Activated naive CD8-positive, alpha-beta T cell treated with anti-CD3 and anti-CD28 coated beads for 36 hours (primary cell): ENCODE measurements around the gene TNPO2. TPM values are rescaled to one million over a fixed set of nuclear protein-coding genes. Genes with fewer than 3 reads are reported as not detected.
"Not testable (repeated sequence)": the region's sequence is repeated elsewhere in the genome, so short reads cannot be mapped to it uniquely, and the experiment has no call there.

Source experiments
- DNase-seq: peaks from one replicate; pipeline ENCODE4 v3.0.0; 2021
- H3K27ac Mint-ChIP-seq: one replicate; pipeline ENCODE4 v1.8.0; 2022; ENCODE audit warnings: mild to moderate bottlenecking, moderate library complexity, mixed read lengths
- H3K27me3 Mint-ChIP-seq: one replicate; pipeline ENCODE4 v1.8.0; 2022; ENCODE audit warnings: mild to moderate bottlenecking, mixed read lengths
- H3K36me3 Mint-ChIP-seq: one replicate; pipeline ENCODE4 v1.8.0; 2021; ENCODE audit warnings: mild to moderate bottlenecking, mixed read lengths
- H3K4me1 Mint-ChIP-seq: one replicate; pipeline ENCODE4 v1.8.0; 2021; ENCODE audit warnings: mixed read lengths
- H3K4me3 Mint-ChIP-seq: one replicate; pipeline ENCODE4 v1.8.0; 2022; ENCODE audit warnings: mild to moderate bottlenecking, moderate library complexity, mixed read lengths
- H3K9me3 Mint-ChIP-seq: one replicate; pipeline ENCODE4 v1.8.0; 2022; ENCODE audit warnings: mixed read lengths
- total RNA-seq, 2 experiments: library from RNA; stranded (reverse); gene quantifications; one replicate each; pipeline ENCODE4 v1.2.3, GENCODE V29; 2021

Gene TNPO2
- total RNA-seq, 2 experiments from 2014 or later: 125 to 134 TPM

GRCh38 chr19:12681074-12681987 is 42.4 kb downstream of the TNPO2 start, which contains the start of gene DHPS:
TSS of gene DHPS (minus strand) at chr19:12681880. CDS start at chr19:12681766, 114 bp downstream.
- Mint-ChIP-seq H3K4me3 (peak within 1 kb of the TSS; percentile 99), H3K27ac (peak within 1 kb of the TSS; percentile 99), H3K9me3 (no peaks in the 10 kb centered on the region), H3K4me1 (peaks cover 24% of the 10 kb centered on the region), H3K36me3 (peaks cover 27% of the 10 kb centered on the region), H3K27me3 (no peaks in the 10 kb centered on the region)
- DNase-seq: peak; percentile 89

DNA sequence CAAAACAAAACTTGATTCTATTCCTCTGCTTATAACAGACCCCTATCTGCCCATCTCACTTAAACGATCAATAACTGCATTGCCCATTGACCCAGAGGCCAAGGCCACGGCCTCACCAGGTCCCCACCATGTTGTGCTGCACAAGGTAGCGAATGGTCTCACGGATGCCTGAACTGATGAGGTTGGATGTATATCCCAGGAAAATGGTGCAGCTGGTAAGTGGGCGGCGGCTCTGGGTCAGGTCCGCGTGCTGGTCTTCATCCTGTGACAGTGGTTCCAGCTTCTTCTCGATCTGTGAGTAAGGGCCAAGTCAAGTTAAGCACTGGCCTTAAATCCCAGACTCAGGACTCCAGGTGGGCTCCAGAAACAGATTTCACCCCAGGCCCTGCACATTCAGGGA is 43.7 kb downstream of the TNPO2 start:
- no peak for DNase-seq
- H3K27ac Mint-ChIP-seq: no peak overlapping the region
- peaks cover 26% of the 10 kb centered on the region for H3K4me1 Mint-ChIP-seq
- H3K27me3 Mint-ChIP-seq: no peaks in the 10 kb centered on the region
- no peaks in the 10 kb centered on the region for H3K9me3 Mint-ChIP-seq
- peak overlapping the region; percentile 99 for H3K4me3 Mint-ChIP-seq
- peaks cover 27% of the 10 kb centered on the region for H3K36me3 Mint-ChIP-seq

DNA sequence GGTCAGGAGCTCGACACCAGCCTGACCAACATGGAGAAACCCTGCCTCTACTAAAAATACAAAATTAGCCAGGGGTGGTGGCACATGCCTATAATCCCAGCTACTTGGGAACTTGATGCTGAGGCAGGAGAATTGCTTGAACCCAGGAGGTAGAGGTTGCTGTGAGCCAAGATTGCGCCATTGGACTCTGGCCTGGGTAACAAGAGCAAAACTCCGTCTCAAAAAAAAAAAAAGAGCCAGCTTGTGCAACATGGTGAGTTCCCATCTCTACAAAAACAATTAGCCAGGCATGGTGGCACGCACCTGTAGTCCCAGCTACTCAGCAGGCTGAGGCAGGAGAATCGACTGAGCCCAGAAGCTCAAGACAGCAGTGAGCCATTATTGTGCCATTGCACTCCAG is 45.7 kb downstream of the TNPO2 start:
- peak overlapping the region; percentile 12 for H3K27ac Mint-ChIP-seq
- peaks cover 26% of the 10 kb centered on the region for H3K4me1 Mint-ChIP-seq
- not testable (repeated sequence) for H3K4me3 Mint-ChIP-seq, DNase-seq, H3K9me3 Mint-ChIP-seq, H3K27me3 Mint-ChIP-seq
- peaks cover 33% of the 10 kb centered on the region for H3K36me3 Mint-ChIP-seq

DNA sequence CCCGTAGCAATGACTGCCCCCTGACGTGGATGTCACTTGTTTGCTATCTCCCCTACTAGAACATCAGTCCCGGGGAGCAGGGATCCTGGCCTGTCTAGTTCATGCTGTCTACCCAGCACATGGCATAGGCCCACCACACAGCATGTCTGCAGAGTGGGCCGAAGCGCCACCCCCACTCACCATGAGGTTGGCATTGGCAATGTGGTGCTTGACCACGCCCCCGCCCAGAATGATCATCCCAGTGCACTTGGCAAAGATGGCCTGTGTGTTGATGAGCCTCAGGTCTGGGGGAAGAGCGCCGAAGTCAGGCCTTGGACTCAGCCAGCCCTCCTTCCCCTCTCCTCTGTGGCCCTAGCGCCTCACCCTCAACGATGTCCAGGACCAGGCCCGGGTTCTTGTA is 46.8 kb downstream of the TNPO2 start:
- Mint-ChIP-seq H3K27ac (no peak overlapping the region), H3K4me1 (peaks cover 29% of the 10 kb centered on the region), H3K4me3 (no peak overlapping the region), H3K27me3 (no peaks in the 10 kb centered on the region), H3K9me3 (no peaks in the 10 kb centered on the region), H3K36me3 (peaks cover 38% of the 10 kb centered on the region)
- no peak for DNase-seq

DNA sequence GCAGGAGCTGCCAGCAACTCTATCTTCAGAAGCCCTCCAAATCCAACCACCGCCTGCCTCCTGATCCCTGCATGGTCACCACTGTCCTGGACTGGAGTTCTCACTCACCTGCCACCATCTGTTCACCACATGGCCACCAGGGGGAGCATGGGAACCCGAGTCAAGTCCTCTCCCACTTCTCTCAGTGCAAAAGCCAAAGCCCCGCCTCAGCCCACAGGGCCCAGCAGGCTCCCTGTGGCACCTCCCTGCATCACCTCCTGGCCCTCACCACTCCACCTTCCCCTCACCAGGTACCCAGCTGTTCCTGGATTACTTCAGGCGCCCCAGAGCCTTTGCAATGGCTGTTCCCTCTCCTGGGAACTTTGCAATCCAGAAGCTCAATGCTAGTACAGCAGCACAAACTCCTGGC is 47.3 kb downstream of the TNPO2 start:
- peak overlapping the region; percentile 50 for H3K27ac Mint-ChIP-seq
- H3K4me1 Mint-ChIP-seq: peaks cover 31% of the 10 kb centered on the region
- peaks cover 40% of the 10 kb centered on the region for H3K36me3 Mint-ChIP-seq
- peak; percentile 84 for DNase-seq
- H3K27me3 Mint-ChIP-seq: no peaks in the 10 kb centered on the region
- no peak overlapping the region for H3K4me3 Mint-ChIP-seq
- H3K9me3 Mint-ChIP-seq: no peaks in the 10 kb centered on the region

DNA sequence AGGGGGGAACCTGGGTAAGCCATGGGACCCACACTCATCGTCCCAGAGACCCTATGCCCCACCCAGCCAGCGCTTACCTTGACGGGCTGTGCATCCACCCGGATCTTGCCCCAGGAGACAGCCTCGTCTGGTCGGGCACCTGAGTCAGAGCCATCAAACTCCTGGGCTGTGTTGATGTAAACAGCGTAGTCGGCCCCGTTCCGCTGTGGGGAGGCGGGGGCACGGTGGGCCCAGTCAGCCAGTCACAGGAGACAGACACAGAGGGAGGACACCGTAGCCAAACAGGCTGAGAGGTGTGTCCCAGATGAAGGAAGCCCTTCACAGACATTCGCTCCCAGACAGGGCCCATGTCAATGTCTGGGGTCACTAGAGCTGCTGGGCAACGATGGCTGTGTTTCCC is 47.8 kb downstream of the TNPO2 start:
- no peak for DNase-seq
- Mint-ChIP-seq H3K4me1 (peaks cover 27% of the 10 kb centered on the region), H3K27ac (no peak overlapping the region), H3K9me3 (no peaks in the 10 kb centered on the region), H3K27me3 (no peaks in the 10 kb centered on the region), H3K4me3 (no peak overlapping the region), H3K36me3 (peaks cover 35% of the 10 kb centered on the region)

GRCh38 chr19:12675399-12675798 is 48.3 kb downstream of the TNPO2 start:
- no peak overlapping the region for H3K27ac Mint-ChIP-seq
- H3K4me3 Mint-ChIP-seq: no peak overlapping the region
- peaks cover 34% of the 10 kb centered on the region for H3K36me3 Mint-ChIP-seq
- no peak for DNase-seq
- peaks cover 30% of the 10 kb centered on the region for H3K4me1 Mint-ChIP-seq
- H3K27me3 Mint-ChIP-seq: no peaks in the 10 kb centered on the region
- H3K9me3 Mint-ChIP-seq: no peaks in the 10 kb centered on the region

DNA sequence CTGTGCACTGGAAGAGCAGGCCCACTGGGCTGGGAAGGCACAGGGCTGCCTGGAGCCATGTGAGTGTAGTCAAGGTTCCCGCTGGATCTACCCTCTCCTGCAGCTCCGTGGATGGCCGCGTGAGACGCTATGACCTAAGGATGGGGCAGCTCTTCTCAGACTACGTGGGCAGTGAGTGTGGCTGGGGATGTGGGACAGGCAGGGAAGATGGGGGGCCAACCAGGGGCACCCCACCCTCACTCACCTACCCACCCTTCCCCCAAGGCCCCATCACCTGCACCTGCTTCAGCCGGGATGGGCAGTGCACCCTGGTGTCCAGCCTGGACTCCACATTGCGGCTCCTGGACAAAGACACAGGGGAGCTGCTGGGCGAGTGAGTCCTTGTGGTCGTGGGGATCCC is 51.0 kb downstream of the TNPO2 start:
- peaks cover 39% of the 10 kb centered on the region for H3K36me3 Mint-ChIP-seq
- DNase-seq: no peak
- no peaks in the 10 kb centered on the region for H3K9me3 Mint-ChIP-seq
- H3K4me3 Mint-ChIP-seq: no peak overlapping the region
- peaks cover 32% of the 10 kb centered on the region for H3K4me1 Mint-ChIP-seq
- H3K27ac Mint-ChIP-seq: no peak overlapping the region
- H3K27me3 Mint-ChIP-seq: no peaks in the 10 kb centered on the region

- Mint-ChIP-seq H3K36me3 (peaks cover 39% of the 10 kb centered on the region), H3K9me3 (no peaks in the 10 kb centered on the region), H3K27ac (peak overlapping the region; percentile 100), H3K4me3 (peak overlapping the region; percentile 98), H3K4me1 (peaks cover 22% of the 10 kb centered on the region), H3K27me3 (no peaks in the 10 kb centered on the region)
- no peak for DNase-seq
Observed at GRCh38 chr19:12670159-12670928, 53.4 kb downstream of the TNPO2 start.

- Mint-ChIP-seq H3K27ac (peak overlapping the region; percentile 100), H3K27me3 (no peaks in the 10 kb centered on the region), H3K36me3 (peaks cover 43% of the 10 kb centered on the region), H3K4me3 (peak overlapping the region; percentile 98), H3K4me1 (peaks cover 28% of the 10 kb centered on the region), H3K9me3 (no peaks in the 10 kb centered on the region)
- DNase-seq: peak; percentile 70
Observed at GRCh38 chr19:12669270-12670158, 54.2 kb downstream of the TNPO2 start.

DNA sequence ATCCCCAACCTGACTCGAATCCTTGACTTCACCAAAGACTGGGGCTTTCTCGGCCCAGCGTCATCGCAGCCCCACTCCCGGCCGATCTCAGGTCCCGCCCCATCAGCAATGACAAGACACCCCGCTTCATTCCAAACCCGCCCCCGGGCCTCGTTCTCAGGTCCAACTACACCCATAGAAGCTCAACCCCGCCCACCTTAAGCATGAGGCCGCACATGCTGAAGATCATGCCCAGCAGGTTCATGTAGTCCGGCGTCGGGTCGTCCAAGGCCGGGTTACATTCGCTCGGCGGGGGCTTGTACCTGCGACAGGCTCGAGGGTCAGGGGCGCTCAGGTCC is 54.8 kb downstream of the TNPO2 start:
- H3K27me3 Mint-ChIP-seq: no peaks in the 10 kb centered on the region
- H3K27ac Mint-ChIP-seq: peak overlapping the region; percentile 100
- peaks cover 28% of the 10 kb centered on the region for H3K4me1 Mint-ChIP-seq
- peaks cover 46% of the 10 kb centered on the region for H3K36me3 Mint-ChIP-seq
- DNase-seq: peak; percentile 72
- no peaks in the 10 kb centered on the region for H3K9me3 Mint-ChIP-seq
- peak overlapping the region; percentile 98 for H3K4me3 Mint-ChIP-seq

DNA sequence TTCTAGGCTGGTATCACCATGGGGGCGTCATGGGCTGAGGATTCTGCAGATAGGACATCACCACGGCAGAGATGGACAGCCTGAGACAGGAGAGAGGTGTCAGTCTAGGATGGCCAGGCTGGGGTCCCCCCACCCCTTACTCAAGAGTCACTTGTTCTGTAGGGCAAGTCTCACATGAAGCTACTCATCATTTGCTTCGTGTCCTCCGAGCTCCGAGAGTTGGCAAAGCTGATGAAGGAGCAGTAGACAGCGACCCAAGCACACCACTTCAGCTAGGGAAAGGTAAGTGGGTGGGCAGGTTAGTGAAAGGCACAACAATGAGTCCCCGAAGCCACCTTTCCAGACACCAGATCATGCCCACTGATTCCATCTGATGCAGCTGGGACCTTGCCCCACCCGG is 55.4 kb downstream of the TNPO2 start:
- peaks cover 28% of the 10 kb centered on the region for H3K4me1 Mint-ChIP-seq
- H3K27ac Mint-ChIP-seq: peak overlapping the region; percentile 100
- peaks cover 46% of the 10 kb centered on the region for H3K36me3 Mint-ChIP-seq
- no peak for DNase-seq
- peak overlapping the region; percentile 98 for H3K4me3 Mint-ChIP-seq
- no peaks in the 10 kb centered on the region for H3K27me3 Mint-ChIP-seq
- H3K9me3 Mint-ChIP-seq: no peaks in the 10 kb centered on the region

DNA sequence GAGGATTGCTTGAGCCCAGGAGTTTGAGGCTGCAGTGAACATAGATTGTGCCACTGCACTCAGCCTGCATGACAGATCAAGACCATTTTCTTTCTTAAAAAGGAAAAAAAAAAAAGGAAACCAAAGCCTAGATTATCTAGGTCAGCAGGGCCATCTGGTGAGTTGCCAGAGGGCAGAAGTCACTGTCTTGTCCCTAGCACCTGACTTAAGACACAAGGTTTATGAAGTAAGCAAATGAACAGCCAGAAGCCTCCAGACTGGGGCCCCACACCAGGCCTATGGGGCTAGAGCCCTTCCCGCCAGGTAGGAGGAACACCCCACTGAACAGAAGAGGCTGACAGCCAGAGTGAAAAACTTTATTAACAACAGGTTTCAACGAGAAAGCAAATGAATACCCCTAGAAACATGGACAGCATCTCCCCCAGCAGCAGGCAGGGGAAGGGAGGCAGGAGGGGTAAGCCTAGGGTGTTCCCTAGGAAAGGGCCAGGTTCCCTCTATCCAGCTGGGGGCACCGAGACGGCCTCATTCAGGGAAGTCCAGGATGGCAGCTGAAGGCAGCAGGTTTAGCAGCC is 55.9 kb downstream of the TNPO2 start:
- Mint-ChIP-seq H3K9me3 (no peaks in the 10 kb centered on the region), H3K27ac (no peak overlapping the region), H3K36me3 (peaks cover 51% of the 10 kb centered on the region), H3K27me3 (no peaks in the 10 kb centered on the region), H3K4me3 (peak overlapping the region; percentile 98), H3K4me1 (peaks cover 28% of the 10 kb centered on the region)
- DNase-seq: no peak

DNA sequence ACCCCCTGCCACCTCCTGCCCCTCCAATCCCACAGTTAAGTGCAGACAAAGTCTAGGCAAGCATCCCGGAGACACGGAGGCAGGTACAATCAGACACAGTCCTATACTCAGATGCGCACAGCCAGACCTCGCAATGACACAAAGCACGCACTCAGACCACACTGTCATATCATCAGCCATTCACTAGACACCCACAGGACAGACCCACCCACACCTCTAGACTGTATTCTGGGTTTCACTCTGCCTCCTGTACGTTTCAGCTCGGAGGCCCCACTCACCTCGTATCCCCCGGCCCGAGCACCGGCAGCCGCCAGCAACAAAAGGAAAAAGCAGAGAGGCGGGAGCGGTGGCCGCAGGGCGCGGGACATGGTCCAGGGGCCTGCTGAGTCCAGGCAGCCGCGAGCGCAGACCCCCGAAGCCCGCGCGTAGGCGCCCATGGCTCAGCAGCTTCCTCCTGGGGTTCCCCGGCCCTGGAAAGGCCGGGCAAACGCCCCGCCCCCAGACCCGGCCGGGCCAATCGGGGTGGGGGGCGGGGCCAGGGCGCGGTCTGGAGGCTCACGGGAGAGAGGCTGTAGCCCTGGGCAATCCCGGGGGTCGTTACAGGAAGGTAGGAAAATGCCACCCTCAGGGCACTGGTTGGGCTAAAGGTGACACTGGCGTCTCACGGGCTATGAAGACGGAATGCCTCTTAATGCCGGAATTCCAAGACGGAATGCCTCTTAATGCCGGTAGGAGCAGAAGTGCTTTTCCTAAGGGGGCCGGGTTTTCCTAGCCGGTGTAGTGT is 57.3 kb downstream of the TNPO2 start, which contains the start of the genes MAN2B1 and WDR83:
TSS of gene MAN2B1 (minus strand) at position 478 of the 784 bp plus-strand sequence. CDS start at position 437, 41 bp downstream.
TSS of gene WDR83 (plus strand) at position 543 of the 784 bp plus-strand sequence. CDS start 2,984 bp downstream, outside the sequence.
- Mint-ChIP-seq H3K36me3 (peaks cover 44% of the 10 kb centered on the region), H3K4me3 (peak within 1 kb of the TSS; percentile 89), H3K27me3 (no peaks in the 10 kb centered on the region)

More for the DNA sequence above, 57.3 kb downstream of the TNPO2 start, which contains the start of the genes MAN2B1 and WDR83:
- Mint-ChIP-seq H3K4me1 (peaks cover 23% of the 10 kb centered on the region), H3K27ac (peak within 1 kb of the TSS; percentile 89), H3K9me3 (no peaks in the 10 kb centered on the region)
- DNase-seq: peak; percentile 89
